Iris pigment epithelial cell (primary cell): Measurements from ENCODE around the gene USP54.

ENCODE experiments used
- DNase-seq: peaks from one replicate; pipeline ENCODE4 v3.0.0-alpha.2; 2011; ENCODE audit warnings: low read depth

Gene USP54

DNA sequence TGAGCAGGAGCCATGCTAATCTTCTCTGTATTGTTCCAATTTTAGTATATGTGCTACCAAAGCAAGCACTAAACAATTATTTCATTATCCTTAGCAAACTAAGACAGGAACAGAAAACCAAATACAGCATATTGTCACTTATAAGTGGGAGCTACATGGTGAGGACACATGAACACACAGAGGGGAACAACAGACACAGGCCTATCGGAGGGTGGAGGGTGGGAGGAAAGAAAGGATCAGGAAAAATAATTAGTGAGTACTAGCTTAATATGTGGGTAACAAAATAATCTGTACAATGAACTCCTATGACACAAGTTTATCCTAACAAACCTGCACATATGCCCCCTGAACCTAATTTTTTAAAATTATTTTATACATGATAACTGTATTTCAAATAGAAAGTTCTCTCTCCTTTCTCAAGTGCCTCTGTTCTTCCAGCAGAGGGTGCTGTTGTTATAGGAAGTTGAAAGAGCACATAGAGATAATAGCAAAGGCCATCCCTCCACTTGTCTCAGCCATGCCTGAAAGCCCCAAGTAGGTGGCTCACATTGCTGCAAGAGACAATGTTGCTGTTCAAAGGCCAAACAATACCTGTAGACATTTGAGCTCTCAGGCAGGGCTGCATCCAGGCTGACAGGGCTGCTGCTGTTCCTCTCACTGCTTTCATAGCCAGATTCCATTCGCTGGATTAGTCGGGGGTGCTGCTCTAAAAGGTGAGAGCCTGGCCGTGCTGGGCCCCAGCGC is 61.9 kb downstream of the USP54 start:
- peak; percentile 75 for DNase-seq

DNA sequence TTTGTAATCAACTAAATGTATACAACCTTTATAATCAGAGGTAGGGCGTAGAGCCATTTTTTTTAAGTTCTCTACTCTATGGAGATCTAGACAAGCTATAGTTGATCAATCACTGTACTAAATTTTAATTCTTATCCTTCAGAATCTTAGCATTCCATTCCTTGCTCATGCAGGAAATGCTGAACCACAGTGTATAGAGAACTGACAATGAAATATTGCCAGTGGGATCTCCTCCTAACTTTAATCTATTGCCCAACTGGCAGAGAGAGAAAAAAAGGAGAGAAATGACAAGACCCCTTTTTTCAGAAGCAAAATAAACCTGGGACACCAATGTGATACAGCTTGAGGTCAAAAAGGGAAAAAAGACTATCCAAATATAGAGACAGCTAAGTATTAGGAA is 68.9 kb downstream of the USP54 start:
- DNase-seq, result peak; percentile 29

DNA sequence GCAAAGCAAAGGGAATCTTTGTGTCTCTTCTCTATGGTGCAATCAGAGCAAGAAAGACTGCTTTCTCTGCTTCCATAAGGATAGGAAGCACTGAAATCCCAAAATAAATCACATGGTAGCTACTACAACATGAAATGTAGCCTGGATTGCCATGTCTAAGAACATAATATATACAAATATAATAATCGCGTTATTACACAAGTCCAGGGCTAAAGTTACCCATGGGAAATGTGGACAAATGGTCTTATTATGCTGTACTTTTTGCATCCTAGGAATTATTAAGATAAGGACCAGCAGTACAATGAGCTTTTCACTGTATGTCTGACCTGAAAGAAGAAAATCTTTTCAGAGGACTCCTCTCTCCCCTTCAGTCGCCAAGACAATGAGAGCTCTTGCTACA is 71.8 kb downstream of the USP54 start:
- DNase-seq, result no peak

GRCh38 chr10:73517166-73517888 is 73.8 kb downstream of the USP54 start:
- peak; percentile 45 for DNase-seq

GRCh38 chr10:73512207-73512743 is 78.9 kb downstream of the USP54 start:
- no peak for DNase-seq

GRCh38 chr10:73509695-73510094 is 81.4 kb downstream of the USP54 start:
- no peak for DNase-seq

- peak; percentile 9 for DNase-seq
Measured at GRCh38 chr10:73506491-73506890, 84.7 kb downstream of the USP54 start.

- no peak for DNase-seq
Measured at GRCh38 chr10:73506074-73506473, 85.1 kb downstream of the USP54 start.

DNA sequence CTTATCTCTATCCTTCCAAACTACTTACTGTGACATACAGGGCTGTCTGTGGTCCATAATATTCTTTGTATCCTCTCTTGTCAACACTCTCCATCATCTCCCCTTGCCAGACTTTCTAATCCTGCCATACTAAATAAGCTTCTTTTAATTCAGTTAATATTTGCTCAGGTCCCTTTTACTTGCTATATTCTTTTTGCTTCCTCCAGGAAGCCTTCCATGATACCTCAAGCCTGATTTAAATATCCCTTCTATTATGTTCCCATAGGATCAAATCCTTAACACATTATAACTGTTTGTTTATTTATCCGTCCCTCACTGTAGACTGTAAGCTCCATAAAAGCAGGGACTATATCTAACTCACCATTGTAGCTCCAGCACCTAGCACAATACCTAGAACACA is 88.1 kb downstream of the USP54 start:
- DNase-seq, result no peak

DNA sequence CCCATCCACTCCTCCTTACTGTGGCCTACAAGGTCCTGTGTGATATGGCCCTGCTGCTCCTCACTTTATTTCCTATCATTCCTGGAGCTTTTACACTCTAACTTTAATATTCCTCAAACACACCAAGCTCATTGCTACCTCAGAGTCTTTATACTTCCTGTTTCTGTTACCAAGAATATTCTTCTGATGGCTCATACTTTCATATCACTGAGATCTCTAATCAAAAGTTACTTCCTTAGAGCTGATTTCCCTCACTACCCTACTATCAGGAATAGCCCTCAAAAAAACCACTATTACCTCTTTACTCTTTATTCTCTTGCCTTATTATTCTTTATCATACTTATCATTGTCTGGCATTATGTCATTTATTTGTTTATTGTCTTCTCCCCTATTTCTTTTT is 89.5 kb downstream of the USP54 start:
- DNase-seq, result peak; percentile 21

GRCh38 chr10:73497623-73498022 is 93.5 kb downstream of the USP54 start:
- DNase-seq, result no peak

DNA sequence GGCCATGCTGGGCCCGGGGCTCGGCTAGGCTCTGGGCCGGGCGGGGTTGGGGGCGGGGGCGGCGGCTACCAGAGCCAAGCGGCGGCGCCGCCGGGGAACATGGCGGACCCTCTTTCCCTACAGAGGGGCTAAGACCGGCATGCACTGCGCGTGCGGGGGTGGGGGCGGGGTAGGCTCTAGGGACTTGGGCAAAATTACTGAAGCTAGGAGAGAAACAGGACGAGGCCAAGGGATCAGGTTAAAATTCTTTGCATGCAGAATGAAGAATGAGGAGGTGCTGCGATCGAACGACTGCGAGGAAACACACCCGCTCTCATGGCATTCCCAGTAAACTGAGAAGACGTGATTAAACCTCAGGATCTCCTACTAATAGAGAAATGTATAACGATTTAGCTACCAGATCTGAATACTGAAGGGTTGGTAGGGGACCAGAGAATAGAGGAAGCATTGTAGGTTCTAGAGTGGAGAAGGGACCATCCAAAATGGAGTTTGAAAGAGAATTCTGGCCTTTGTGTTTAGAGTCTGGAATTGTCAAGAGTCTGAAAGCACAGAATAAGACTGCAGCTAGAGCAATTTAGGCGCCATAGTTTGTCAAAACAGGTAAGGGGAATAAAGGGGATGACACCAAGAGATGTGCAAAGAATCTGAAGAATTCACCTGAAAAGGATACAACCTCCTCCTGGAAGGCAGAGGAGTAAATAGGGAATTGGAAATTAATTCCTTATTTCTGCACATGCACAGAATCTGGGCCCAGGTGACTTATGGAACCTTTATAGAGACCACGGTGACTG is 95.1 kb downstream of the USP54 start, which contains the start of gene PPP3CB:
Gene PPP3CB (minus strand): TSS at position 141 of the 791 bp plus-strand sequence. CDS start 135 bp downstream, at position 6.
- peak; percentile 99 for DNase-seq

GRCh38 chr10:73495226-73495883 is 95.8 kb downstream of the USP54 start:
- DNase-seq, result peak; percentile 88

DNA sequence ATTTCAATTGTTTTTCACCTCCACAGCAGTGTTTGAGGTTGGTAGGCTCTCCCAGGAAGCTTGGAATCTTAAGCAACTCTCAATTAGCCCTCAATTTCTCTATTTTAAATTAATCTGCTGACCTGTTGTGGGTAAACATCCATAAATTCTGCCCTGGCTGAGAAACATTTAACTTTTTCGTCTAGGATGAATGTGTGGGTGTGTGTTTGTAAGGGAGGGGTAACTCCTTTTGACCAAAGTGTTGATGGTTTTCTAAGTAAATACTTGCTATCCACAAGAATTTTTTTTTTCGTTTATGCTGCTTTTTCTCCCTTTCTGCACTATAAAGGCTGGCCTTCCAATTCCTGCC is 96.3 kb downstream of the USP54 start:
- peak; percentile 25 for DNase-seq

DNA sequence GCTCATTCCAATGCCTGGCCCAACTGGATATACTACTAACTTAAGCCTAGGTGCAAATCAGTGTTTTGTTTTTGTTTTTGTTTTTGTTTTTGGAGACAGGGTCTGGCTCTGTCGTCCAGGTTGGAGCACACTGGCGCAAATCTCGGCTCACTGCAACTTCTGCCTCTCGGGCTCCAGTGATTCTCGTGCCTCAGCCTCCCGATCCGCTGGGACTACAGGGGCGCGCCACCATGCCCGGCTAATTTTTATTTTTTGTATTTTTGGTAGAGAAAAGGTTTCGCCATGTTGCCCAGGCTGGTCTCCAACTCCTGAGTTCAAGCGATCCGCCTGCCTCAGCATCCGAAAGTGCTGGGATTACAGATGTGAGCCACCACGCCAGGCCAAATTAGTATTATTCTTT is 96.9 kb downstream of the USP54 start:
- DNase-seq, result no peak

- peak; percentile 78 for DNase-seq
Measured at GRCh38 chr10:73493781-73494180, 97.4 kb downstream of the USP54 start.

DNA sequence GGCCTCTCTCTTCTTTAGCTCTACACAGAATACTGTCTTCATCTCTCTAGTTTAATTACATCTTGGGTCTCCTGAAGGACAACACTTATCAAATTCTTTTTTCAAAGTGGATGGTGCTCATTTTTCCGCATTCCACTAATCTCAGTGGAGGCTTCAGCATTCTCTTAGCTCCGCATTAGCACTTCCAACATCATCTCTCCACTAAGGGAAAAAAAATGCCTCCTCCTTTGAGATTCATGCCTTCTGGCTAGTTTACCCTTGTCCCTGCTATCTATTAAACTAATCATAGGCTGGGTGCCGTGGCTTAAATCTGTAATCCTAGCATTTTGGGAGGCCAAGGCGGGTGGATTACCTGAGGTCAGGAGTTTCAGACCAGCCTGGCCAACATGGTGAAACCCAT is 104.5 kb downstream of the USP54 start:
- DNase-seq, result no peak

GRCh38 chr10:73485320-73485719 is 105.8 kb downstream of the USP54 start:
- DNase-seq, result no peak

DNA sequence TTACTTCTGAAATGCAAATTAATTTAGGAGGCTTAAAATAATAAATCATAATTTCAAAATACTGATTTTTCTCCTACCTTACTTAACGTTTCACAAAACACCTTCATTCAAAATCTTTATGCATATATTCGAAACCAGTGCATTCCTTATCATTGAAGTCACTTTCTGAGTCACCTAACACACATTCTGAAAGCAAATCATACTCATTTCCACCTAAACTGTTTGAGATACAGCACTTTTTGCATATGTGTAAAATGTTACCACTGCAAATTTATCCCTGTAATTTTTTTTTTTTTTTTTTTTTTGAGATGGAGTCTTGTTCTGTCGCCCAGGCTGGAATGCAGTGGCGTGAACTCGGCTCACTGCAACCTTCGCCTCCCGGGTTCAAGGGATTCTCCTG is 111.0 kb downstream of the USP54 start:
- DNase-seq, result peak; percentile 75

DNA sequence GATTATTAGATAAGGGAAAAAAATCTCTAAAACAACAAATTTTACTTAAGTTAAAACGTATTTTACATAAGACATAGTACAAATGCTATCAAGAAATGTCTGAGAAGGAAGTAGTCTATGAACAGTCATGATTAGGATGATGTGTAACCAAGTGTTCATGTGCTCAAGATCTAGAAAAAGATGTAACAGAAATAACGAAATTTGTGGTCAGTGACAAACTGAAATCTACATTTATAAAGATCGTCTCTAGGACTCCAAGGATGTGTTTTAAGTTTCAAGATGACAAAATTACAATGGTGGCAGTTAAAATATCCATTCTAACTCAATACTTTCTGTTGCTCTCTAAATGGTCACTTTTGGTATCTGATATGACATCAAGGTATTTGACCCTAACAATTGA is 112.5 kb downstream of the USP54 start:
- no peak for DNase-seq

DNA sequence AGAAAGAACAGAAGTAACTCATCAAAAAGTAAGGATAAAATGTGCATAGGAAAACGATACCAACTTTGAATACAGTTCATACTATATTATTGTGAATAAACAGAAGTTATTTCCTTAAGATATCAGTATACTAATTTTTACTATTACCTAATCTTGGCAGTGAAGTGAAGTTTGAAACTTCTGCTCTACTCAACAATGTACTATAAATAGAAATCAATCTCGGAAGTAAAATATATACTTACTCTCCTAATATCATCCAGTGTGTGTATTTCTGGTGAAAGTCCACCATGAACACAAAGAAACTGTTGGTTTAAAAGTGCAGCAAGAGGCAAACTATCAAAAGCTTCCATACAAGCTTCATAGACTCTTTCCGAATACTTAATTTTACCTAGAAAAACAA is 119.9 kb downstream of the USP54 start:
- no peak for DNase-seq

GRCh38 chr10:73469579-73469978 is 121.6 kb downstream of the USP54 start:
- DNase-seq, result no peak
